GM18508 (cell line): ENCODE measurements around the gene AMBP.

Source experiments
- ATAC-seq: cut with Tn5 transposase; IDR thresholded peaks from one replicate; pipeline ENCODE4 v1.9.1; 2021; ENCODE audit warnings: moderate number of reproducible peaks; ENCODE audit not compliant: insufficient read depth, unreplicated experiment

The AMBP gene

DNA sequence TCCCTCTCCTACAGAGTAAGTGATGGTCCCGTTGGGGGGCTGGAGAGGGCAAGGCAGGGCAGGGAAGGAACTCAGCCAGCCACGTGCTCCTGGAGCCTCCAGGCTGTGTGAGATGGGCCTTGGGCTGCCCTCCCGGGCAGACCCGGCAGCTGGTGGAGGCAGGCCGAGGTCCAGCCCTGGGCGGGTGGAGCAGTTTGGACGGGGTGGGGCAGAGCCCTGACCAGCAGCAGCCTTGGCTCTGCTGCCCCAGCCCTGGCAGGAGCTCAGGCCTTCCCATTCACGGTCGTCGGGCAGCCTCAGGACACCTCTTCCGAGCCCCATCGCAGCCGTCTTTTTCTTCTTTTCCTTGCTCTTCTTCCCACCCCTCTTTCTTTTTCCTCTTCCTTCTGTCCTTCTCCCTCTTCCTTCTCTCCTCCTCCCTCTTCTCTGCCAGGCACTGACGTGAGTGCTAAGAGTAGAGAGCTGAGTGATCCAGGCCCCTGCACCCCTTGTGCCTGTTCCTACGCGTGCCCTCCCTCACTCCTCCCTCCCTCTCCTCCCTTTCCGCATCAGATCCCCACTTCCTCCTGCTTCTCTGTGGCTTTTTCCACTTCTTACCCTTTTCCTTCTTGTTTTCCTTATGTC is 42.8 kb downstream of the AMBP start:
- ATAC-seq: no peak

DNA sequence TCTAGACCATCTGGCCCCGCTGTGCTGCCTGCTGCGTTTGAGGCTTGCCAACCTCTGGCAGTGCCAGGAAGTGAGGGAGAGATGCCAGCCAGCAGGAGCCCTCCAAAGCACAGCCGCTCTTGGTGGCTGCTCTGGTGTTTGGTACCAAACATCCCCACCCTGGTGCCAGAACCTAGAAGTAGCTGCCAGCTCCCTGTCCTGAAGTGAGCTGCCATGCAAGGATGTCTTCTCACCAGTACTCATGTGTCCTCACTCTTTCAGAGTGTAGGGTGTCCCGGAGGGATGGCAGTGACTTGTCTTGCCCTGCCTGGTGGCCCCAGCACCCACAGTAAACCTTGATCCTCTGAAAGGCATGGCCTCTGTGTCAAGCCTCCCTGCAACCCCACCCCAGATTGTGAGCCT is 43.4 kb downstream of the AMBP start:
- ATAC-seq: no peak

DNA sequence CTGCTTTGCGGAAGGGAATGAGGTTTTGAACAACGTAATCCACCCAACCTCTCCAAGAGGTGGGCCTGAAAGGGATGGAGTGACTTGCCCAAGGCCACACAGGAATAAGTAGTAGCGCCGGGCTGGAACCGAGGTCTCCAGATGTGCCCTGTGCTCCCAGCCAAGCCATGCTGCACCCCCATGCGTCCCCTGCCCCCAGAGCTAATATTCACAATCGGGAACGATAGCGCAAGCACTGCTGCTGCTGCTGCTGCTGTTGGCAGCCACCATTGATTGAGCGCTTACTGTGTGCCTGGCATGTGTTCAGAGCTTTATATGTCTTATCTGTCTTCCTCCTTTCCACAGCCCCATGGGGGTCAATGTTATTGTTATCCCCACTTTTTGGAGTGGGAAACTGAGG is 43.9 kb downstream of the AMBP start:
- no peak for ATAC-seq

DNA sequence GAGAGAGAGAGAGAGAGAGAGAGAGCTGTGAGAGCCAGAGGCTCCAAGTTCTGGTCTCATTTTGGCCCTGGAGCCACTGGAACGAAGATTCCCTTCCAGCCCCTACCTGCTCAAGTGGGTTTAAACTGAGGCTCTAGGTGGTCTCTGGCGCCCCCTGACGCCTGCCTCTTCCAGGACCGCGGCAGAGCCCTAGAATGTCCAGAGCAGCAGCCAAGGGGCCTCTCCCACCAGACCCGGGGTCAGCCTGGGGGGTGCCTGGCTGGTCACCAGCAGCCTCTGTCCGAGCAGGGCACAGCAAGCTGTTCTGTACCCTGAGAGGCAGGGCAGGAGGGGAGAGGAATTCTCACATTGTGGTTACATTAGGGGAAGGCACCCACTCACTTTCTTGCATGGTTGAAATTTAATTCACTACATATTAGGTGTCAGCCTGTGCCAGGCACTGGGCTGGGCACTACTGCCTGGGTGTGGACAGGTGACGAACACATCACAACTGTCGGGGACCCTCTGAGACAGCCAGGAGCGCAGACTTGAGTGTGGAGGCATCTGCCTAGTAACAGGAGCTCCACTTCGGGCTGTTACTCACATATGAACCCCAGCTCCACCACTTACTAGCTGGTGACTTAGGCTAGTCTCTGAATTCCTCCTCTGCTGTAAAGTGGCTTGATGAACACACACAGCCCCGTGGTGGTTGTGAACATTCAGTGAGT is 44.5 kb downstream of the AMBP start:
- no peak for ATAC-seq

DNA sequence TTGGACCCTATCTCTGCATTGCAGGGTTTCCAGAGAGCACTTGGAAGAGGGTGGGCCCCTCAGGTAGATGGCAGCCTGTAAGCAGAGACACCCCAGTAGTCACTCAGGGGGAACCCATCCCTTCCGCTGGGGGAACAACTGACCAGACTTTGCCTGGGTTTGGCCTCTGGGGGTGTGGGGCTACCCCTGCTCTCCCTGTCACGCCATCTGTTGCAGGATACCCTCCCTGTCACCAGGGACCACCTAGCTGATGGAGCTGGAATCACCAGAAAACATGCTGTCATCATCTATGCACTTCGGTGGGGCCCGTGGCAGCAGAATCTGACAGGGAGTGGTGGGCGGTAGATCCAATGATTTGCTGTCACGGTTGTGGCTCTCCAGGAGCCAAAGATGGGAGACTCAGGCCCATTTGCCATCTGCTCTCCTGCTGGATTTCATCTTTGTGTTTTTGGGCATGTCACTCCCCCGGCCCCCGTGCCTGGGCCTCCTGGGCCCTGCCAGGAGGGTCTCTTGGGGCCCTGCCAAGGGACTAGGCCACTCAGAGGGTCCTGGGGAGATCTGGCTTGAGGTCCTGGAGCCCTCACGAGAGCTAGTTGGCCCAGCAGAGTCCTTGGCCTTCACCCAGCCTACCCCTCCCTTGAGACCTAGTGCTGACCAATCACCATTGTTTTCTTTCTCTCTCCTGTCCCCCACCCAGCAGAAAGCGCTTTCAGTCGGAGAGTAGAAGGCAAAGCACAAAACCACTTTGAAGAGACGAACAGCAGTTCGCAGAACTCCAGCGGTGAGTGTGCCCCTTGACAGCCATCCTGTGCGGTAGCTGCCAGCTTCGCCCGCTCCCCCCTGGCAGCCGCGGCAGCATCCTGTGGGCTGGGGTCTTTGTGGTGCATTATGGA is 45.9 kb downstream of the AMBP start:
- ATAC-seq: no peak

DNA sequence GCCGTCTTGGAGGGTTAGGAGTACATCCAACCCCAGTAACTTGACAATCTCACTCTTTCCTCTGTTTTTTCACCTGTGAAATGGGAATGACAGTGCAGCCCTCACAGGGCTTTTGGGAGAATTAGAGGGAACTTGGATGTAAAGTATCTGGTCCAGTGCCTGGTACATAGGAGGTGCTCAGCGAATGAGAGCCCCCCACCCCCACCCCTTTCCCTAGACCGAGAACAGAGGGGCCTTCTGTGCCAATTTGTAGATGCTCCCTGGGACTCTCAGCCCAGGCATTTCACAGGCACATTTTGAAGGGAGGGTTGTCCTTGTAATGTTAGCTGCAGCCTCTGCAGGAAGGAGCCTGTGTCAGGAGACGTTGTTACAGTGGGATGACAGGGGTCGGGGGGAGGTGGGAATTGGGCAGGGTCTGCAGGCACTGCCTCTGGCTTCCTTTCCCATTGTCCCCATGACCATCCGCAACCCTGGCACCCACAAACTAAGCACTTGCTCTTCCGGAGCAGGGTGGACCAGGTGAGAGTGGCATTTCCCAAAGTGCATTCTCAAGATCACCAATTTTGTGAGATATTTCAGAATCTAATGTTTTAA is 47.0 kb downstream of the AMBP start:
- ATAC-seq: no peak

DNA sequence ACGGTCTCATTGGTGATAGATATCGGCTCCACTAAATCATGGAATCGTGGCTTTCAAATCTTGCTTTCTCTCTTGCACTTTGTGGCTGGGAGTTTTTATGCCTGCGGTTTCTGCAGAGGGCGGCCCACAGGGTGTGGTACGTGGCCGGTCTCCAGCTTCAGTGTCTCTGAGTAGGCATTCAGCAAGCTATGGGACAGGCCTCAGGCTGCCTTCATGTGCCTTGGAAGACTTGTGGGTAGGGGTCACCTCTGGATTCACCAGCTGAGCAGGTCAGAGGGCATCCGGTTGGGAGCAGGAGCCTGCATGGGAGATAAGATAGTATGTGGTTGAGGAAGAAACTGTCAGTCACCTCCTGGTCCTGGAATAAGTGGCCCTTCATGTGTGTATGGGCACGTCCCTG is 47.7 kb downstream of the AMBP start:
- no peak for ATAC-seq

DNA sequence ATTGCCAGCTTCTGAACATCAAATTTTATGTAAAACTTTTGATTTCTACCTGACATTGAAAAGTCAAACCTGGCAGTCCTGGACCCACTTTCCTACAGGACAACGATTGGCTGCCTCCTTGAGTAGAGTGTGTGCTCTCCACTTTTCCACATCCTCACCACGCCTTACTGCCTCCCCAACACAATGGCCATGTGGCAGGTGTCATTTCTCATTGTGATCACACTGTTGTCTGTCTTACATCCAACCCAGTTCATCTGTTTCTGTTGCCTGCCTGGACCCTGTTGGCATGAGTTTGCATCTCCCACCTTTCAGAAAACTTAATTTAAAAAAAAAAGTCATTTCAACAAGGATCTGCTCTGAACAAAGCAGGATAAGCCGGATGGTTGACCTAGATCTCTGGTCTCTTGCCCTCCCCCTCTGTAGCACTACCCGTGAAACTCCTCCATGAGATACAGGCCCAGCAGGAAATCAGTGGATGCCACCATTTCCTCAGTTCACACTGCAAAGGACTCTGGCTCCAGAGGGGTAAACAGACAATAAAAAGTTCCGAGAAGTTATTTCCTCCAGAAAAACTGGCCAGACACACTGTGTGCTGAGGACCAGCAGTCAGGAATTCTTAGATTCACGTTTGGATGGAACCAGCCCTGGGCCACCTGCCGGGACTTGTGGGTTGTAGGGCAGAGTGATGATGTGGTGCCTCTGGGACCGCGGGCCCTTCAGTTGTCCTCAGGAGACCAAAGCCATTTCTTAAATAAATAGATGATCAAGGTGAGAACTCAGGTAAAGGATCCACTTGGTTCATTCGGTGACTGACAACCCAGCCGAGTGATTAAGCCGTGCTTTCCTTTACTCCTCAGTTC is 48.6 kb downstream of the AMBP start:
- ATAC-seq: no peak

DNA sequence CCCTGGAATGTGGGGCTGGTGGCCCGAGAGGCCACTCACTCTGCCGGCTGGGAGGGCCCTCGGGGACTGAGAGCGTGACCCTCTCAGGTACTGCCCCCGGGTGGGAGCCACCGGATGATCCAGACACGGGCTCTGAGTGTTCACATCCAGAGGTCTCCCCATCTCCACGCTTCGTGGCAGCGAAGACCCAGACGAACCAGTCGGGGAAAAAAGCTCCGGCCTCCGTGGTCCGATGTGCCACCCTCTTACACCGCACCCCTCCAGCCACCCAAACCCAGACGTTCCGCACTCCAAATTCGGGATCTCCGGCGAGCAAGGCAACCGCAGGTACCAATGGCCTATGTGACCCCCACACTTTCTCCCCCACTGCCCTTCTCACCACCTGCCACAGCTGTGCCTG is 49.5 kb downstream of the AMBP start:
- no peak for ATAC-seq

DNA sequence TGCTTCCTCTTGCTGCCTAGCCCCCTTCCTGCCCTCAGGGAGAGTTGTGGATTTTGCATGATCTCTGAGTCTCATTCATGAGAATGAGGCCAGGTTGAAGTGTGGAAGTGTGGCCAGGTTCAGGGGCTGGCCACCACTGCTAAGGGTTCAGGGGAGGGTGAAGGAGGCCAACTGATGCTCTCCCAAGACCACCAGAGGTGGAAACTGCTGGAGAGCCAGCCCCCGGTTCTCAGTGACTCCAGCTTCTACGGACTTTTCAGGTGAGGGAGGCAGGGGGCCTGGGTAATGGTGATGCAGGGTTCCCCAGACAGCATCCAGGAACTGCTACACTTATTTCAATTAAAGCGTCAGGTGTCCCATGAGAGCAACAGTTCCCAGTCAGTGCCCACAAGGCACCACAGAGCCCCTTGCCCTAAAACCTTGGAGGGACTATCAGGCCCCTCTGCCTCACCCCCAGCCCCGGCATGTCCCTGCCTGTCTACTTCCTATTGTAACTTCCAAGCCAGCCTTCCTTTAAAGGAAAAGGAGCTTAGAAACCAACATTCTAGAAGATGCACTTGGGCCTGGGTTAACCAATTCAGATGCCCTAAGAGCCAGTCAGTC is 50.1 kb downstream of the AMBP start:
- ATAC-seq: no peak

DNA sequence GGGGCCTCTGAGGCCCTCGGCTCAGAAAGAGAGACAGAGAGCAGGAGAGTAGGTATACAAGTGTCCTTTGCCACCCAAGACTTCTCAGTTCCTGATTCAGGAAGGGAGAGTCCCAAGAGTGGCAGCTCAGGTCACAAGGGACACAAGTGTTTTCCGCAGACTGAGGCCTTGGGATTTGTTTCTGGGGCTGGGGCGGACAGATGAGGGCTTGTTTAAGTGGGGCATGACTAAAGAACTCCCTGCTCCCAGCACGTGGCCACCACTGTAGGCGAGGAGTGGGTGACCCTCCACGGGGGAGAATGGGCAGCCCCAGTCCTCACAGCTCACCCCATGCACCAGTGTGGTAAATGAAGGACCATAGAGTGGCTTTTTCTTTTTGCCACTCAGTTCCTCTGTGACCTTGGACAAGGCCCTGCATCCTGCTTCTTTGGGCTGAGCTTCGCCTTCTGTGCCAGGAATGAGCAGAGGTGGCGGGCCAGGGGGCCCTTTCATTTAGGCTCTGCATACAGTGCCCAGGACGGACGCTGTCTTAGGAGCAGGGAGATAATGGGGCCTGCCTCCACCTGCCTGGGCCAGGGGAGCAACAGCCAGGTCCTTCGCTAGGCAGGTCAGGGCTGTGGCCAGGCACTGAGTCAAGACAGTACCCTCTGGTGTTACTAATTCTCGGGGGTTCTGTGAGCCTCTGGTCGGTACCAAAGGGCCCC is 50.8 kb downstream of the AMBP start:
- ATAC-seq: no peak

DNA sequence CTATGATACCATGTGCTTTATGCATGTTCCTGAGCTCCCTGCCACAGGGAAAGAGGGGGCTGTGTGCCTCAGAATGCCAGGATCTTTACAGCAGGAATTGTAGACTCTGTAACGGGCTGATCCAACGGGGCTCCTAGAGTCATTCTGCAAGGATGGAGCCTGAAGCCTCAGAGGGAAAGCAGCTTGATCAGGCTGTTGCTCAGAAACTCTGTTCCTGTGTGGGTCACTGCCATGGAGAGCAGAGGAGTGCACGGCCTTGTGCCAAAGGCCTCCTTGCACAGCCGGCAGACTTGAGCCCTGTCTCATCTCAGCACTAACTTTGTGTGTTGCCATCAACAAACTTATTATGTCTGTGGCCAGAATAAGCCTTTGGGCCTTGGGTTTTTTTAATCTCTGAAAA is 51.8 kb downstream of the AMBP start:
- no peak for ATAC-seq

DNA sequence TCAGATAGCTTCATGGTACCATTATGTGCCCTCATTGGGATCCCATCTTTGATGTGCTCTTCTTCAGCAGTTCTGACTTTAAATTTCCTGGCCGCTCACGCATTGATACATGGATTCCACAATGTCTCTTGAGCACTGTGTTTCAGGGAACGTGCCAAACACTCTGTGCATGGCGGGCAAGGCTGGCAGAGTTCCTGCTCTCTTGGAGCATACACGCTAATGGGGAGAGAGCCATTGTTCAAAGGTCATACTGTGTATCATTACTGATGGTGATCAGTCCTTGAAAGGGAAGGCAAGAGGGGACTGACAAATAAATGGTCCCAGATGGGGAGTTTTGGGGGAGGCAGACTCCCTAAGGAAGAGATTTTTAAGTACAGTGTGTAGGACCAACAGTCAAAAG is 52.3 kb downstream of the AMBP start:
- no peak for ATAC-seq

DNA sequence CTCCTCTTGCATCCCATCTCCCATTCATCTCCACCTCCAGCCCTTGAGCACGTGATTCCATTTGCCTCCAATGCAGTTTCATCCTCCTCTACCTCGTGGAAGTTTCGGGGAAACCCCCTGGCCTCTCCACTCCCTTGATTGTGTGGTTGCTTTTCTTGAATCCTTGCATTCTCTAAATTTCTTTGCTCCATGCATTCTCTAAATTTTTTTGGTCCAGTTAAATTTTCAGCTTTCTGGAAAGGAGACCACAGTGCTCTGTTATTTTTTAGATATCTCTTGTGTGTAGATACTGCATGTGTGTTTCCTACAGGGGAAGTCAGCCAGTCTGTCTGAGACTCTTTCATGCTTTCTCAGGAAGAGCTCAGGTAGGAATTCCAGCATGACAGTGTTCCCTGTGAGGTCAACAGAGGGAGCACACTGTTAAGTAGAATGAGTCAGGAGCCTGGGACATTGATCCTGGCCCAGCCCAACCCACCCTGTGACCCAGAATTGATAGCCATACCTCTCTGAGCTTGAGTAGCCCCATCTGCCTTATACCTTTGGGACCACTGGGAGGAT is 52.8 kb downstream of the AMBP start:
- no peak for ATAC-seq

DNA sequence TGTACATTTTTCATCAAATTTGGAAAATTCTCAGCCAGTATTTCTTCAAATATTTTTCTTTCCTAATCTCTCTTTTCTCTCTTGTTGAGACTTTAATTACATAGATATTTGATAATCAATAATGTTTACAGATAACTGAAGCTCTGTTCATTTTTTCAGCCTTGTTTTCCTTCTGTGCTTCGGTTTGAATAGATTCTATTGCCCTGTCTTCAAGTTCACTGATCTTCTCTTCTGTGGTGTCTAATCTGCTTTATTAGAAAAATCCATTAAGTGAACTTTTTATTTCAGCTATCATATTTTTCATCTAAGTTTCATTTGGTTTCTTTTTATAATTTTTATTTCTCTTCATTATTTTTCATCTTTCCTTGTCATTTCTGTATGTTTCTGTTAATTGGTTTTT is 54.1 kb downstream of the AMBP start:
- ATAC-seq: no peak

DNA sequence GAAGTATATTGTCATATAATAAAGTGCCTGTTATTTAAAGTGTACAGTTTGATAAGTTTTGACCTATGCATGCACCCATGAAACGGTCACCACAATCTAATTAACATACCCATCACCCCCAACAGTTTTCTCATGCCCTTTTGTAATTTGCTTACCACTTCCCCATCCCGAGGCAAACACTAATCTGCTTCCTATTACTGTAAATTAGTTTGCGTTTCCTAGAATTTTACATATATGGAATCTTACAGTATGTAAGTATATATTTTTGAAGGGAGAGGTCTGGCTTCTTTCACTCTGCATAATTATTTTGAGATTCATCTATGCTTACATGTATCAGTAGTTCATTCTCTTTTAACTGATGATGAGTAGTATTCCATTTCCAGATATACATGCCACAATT is 56.5 kb downstream of the AMBP start:
- no peak for ATAC-seq

DNA sequence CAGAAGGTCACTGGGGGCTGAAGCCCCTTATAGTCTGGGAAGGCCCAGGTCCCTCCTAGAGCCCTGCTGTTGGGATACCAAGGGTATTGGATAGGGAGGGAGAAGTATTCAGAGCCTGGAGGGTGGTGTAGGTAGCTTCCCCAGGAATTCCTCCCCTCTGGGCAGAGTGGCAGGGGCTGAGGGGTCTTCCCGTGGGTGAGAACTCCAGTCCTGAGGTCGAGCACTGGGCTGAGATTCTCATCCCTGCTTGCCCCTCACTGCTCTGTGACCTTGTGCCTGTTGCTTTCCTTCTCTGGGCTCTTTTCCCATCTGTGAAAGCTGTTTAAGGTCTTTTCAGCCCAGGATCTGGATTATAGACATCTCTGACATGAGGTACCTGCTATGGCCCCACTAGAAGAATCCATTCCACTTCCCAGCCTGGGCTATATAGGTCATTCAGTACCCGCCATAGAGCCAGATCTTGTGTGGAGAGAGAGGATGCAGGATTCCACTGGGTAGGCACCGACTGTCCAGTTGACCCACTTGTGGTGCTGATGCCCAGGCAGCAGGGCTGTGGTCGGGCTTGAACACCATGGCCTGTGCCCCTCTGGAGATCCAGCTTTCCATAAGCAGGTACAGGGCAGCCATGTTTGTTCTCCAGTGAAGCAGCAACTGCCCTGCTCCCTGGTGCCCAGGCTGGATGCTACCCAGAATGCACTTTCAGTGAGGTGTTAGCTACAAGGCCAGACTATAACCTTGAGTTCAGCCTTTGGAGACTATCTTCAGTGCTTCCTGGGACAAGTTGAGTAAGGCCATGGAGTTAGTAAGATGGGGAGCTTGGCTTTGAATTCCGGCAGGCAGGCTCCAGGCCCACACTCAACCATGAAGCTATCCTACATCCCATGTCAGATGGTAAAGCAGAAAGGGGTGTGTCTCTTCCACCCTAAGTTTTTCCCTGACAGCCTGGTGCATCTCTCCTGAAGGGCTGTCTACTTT is 60.1 kb downstream of the AMBP start:
- no peak for ATAC-seq
